ENCODE data around the gene KCNA10.

The KCNA10 gene

GRCh38 chr1:110480356-110481096, 38.4 kb downstream of the KCNA10 start:
- WGBS (ENCODE audit: extremely low coverage, insufficient coverage, insufficient read length), result no CpG with 5 or more reads among the region's 4 CpGs
- no peak overlapping the region for H2BK120ac ChIP-seq (ENCODE audit: insufficient read depth, low read length, poor library complexity)
- H3K14ac ChIP-seq (ENCODE audit: low read length), result no peak overlapping the region
- no peak for DNase-seq
- no peak overlapping the region for H2AFZ ChIP-seq (ENCODE audit: insufficient read depth, low read length, poor library complexity)
- H3K36me3 ChIP-seq (ENCODE audit: control insufficient read depth in 1 of 2, insufficient read depth in 2 of 2, low read length in 2 of 2), result no peaks in the 10 kb centered on the region
- no peak overlapping the region for H2BK5ac ChIP-seq (ENCODE audit: low read depth, low read length, poor library complexity)
- no peak overlapping the region for H3K9ac ChIP-seq (ENCODE audit: low read length)
- H3K27me3 ChIP-seq (ENCODE audit: insufficient read depth, low read length), result no peaks in the 10 kb centered on the region
- H4K8ac ChIP-seq (ENCODE audit: low read depth, low read length), result no peak overlapping the region
- H4K12ac ChIP-seq (ENCODE audit: low read depth, low read length), result no peak overlapping the region
- no peak overlapping the region for H3K23ac ChIP-seq (ENCODE audit: low read length)
- no peak overlapping the region for H3K4me2 ChIP-seq (ENCODE audit: low read length)
- no peaks in the 10 kb centered on the region for H3K9me3 ChIP-seq (ENCODE audit: insufficient read depth, low read depth, low read length)
- no peak overlapping the region for H3K4me3 ChIP-seq (ENCODE audit: low read depth, low read length)
- peaks cover 0 to 2% of the 10 kb centered on the region in 2 experiments for H3K4me1 ChIP-seq (ENCODE audit: control insufficient read depth in 1 of 2, insufficient read depth in 2 of 2, low read length in 2 of 2)
- no peak overlapping the region for H2BK12ac ChIP-seq (ENCODE audit: low read length)
- H4K91ac ChIP-seq (ENCODE audit: low read depth, low read length), result no peak overlapping the region
- no peak overlapping the region for H2AK5ac ChIP-seq (ENCODE audit: low read length)
- H3K18ac ChIP-seq (ENCODE audit: low read length), result no peak overlapping the region
- no peaks in the 10 kb centered on the region for H3K79me1 ChIP-seq (ENCODE audit: low read length)
- no peak overlapping the region for H3K4ac ChIP-seq (ENCODE audit: low read depth, low read length)
- no peaks in the 10 kb centered on the region for H3K79me2 ChIP-seq (ENCODE audit: control insufficient read depth, insufficient read depth, low read length, poor library complexity)
- no peak overlapping the region for H3K27ac ChIP-seq (ENCODE audit: low read depth, low read length)

GRCh38 chr1:110478886-110479285, 40.1 kb downstream of the KCNA10 start:
- Histone ChIP-seq H2BK120ac (ENCODE audit: insufficient read depth, low read length, poor library complexity) (no peak overlapping the region), H3K79me1 (ENCODE audit: low read length) (no peaks in the 10 kb centered on the region), H3K4me2 (ENCODE audit: low read length) (no peak overlapping the region), H3K23ac (ENCODE audit: low read length) (no peak overlapping the region), H3K4ac (ENCODE audit: low read depth, low read length) (no peak overlapping the region), H4K91ac (ENCODE audit: low read depth, low read length) (no peak overlapping the region), H2AFZ (ENCODE audit: insufficient read depth, low read length, poor library complexity) (no peak overlapping the region), H3K4me1 (ENCODE audit: control insufficient read depth in 1 of 2, insufficient read depth in 2 of 2, low read length in 2 of 2) (peaks cover 0 to 3% of the 10 kb centered on the region in 2 experiments), H3K79me2 (ENCODE audit: control insufficient read depth, insufficient read depth, low read length, poor library complexity) (no peaks in the 10 kb centered on the region), H3K36me3 (ENCODE audit: control insufficient read depth in 1 of 2, insufficient read depth in 2 of 2, low read length in 2 of 2) (no peaks in the 10 kb centered on the region), H2BK12ac (ENCODE audit: low read length) (no peak overlapping the region), H4K12ac (ENCODE audit: low read depth, low read length) (no peak overlapping the region), H3K27me3 (ENCODE audit: insufficient read depth, low read length) (no peaks in the 10 kb centered on the region), H3K9me3 (ENCODE audit: insufficient read depth, low read depth, low read length) (no peaks in the 10 kb centered on the region), H3K18ac (ENCODE audit: low read length) (no peak overlapping the region), H2AK5ac (ENCODE audit: low read length) (no peak overlapping the region), H3K9ac (ENCODE audit: low read length) (no peak overlapping the region), H2BK5ac (ENCODE audit: low read depth, low read length, poor library complexity) (no peak overlapping the region), H4K8ac (ENCODE audit: low read depth, low read length) (no peak overlapping the region), H3K27ac (ENCODE audit: low read depth, low read length) (no peak overlapping the region), H3K14ac (ENCODE audit: low read length) (no peak overlapping the region), H3K4me3 (ENCODE audit: low read depth, low read length) (no peak overlapping the region)
- no CpG with 5 or more reads among the region's 8 CpGs for WGBS (ENCODE audit: extremely low coverage, insufficient coverage, insufficient read length)
- DNase-seq, result no peak

GRCh38 chr1:110477967-110478640, 40.9 kb downstream of the KCNA10 start:
- Histone ChIP-seq H3K18ac (ENCODE audit: low read length) (no peak overlapping the region), H2BK12ac (ENCODE audit: low read length) (no peak overlapping the region), H4K91ac (ENCODE audit: low read depth, low read length) (no peak overlapping the region), H4K12ac (ENCODE audit: low read depth, low read length) (no peak overlapping the region), H3K4me3 (ENCODE audit: low read depth, low read length) (no peak overlapping the region), H3K27me3 (ENCODE audit: insufficient read depth, low read length) (no peaks in the 10 kb centered on the region), H3K27ac (ENCODE audit: low read depth, low read length) (no peak overlapping the region), H3K9me3 (ENCODE audit: insufficient read depth, low read depth, low read length) (no peaks in the 10 kb centered on the region), H3K36me3 (ENCODE audit: control insufficient read depth in 1 of 2, insufficient read depth in 2 of 2, low read length in 2 of 2) (no peaks in the 10 kb centered on the region), H2AK5ac (ENCODE audit: low read length) (no peak overlapping the region), H2BK120ac (ENCODE audit: insufficient read depth, low read length, poor library complexity) (no peak overlapping the region), H3K79me2 (ENCODE audit: control insufficient read depth, insufficient read depth, low read length, poor library complexity) (no peaks in the 10 kb centered on the region), H2AFZ (ENCODE audit: insufficient read depth, low read length, poor library complexity) (no peak overlapping the region), H2BK5ac (ENCODE audit: low read depth, low read length, poor library complexity) (no peak overlapping the region), H3K79me1 (ENCODE audit: low read length) (no peaks in the 10 kb centered on the region), H3K23ac (ENCODE audit: low read length) (no peak overlapping the region), H3K4me1 (ENCODE audit: control insufficient read depth in 1 of 2, insufficient read depth in 2 of 2, low read length in 2 of 2) (peaks cover 0 to 3% of the 10 kb centered on the region in 2 experiments), H3K4ac (ENCODE audit: low read depth, low read length) (no peak overlapping the region), H3K9ac (ENCODE audit: low read length) (no peak overlapping the region), H3K4me2 (ENCODE audit: low read length) (no peak overlapping the region), H4K8ac (ENCODE audit: low read depth, low read length) (no peak overlapping the region), H3K14ac (ENCODE audit: low read length) (no peak overlapping the region)
- no CpG with 5 or more reads among the region's 3 CpGs for WGBS (ENCODE audit: extremely low coverage, insufficient coverage, insufficient read length)
- no peak for DNase-seq

- no peak overlapping the region for H2BK120ac ChIP-seq (ENCODE audit: insufficient read depth, low read length, poor library complexity)
- no peak overlapping the region for H3K4ac ChIP-seq (ENCODE audit: low read depth, low read length)
- H3K23ac ChIP-seq (ENCODE audit: low read length), result no peak overlapping the region
- H2AK5ac ChIP-seq (ENCODE audit: low read length), result no peak overlapping the region
- H3K9me3 ChIP-seq (ENCODE audit: insufficient read depth, low read depth, low read length), result no peaks in the 10 kb centered on the region
- H2BK5ac ChIP-seq (ENCODE audit: low read depth, low read length, poor library complexity), result no peak overlapping the region
- H3K14ac ChIP-seq (ENCODE audit: low read length), result no peak overlapping the region
- peaks cover 0 to 3% of the 10 kb centered on the region in 2 experiments for H3K4me1 ChIP-seq (ENCODE audit: control insufficient read depth in 1 of 2, insufficient read depth in 2 of 2, low read length in 2 of 2)
- WGBS (ENCODE audit: extremely low coverage, insufficient coverage, insufficient read length), result no CpG with 5 or more reads among the region's 3 CpGs
- H2BK12ac ChIP-seq (ENCODE audit: low read length), result no peak overlapping the region
- no peaks in the 10 kb centered on the region for H3K79me1 ChIP-seq (ENCODE audit: low read length)
- H3K27ac ChIP-seq (ENCODE audit: low read depth, low read length), result no peak overlapping the region
- no peak overlapping the region for H3K18ac ChIP-seq (ENCODE audit: low read length)
- H3K9ac ChIP-seq (ENCODE audit: low read length), result no peak overlapping the region
- no peak overlapping the region for H3K4me2 ChIP-seq (ENCODE audit: low read length)
- no peaks in the 10 kb centered on the region for H3K27me3 ChIP-seq (ENCODE audit: insufficient read depth, low read length)
- H2AFZ ChIP-seq (ENCODE audit: insufficient read depth, low read length, poor library complexity), result no peak overlapping the region
- H4K12ac ChIP-seq (ENCODE audit: low read depth, low read length), result no peak overlapping the region
- H4K91ac ChIP-seq (ENCODE audit: low read depth, low read length), result no peak overlapping the region
- no peaks in the 10 kb centered on the region for H3K79me2 ChIP-seq (ENCODE audit: control insufficient read depth, insufficient read depth, low read length, poor library complexity)
- no peaks in the 10 kb centered on the region for H3K36me3 ChIP-seq (ENCODE audit: control insufficient read depth in 1 of 2, insufficient read depth in 2 of 2, low read length in 2 of 2)
- no peak for DNase-seq
- no peak overlapping the region for H4K8ac ChIP-seq (ENCODE audit: low read depth, low read length)
- no peak overlapping the region for H3K4me3 ChIP-seq (ENCODE audit: low read depth, low read length)
Observed at GRCh38 chr1:110477445-110477957, 41.5 kb downstream of the KCNA10 start.

Measured in trophoblast cell (in vitro differentiated cells and primary cell).